IMR-90 (cell line): Measurements from ENCODE around the gene EFNA5. TPM values are rescaled to one million over a fixed set of nuclear protein-coding genes. Genes with fewer than 3 reads are reported as not detected.

ENCODE experiments used
- ATAC-seq: fragments of 200-7000 bp; cut with Tn5 transposase; 2 replicates; pipeline ENCODE4 v1.9.1; 2020; ENCODE audit warnings: low read depth, mild to moderate bottlenecking, moderate library complexity
- BruUV-seq: library from RNA; stranded (reverse); fragments of 400-500 nt; replicated peaks from 2 replicates; lab custom pipeline; 2021; lab: Mats Ljungman, UMichigan
- CTCF ChIA-PET: fragments of 300-600 bp; formaldehyde crosslinking; extraction: SDS; loops from one replicate; lab custom pipeline; 2021; ENCODE audit warnings: antibody characterized with exemption; lab: Yijun Ruan, JAX
- POLR2A ChIA-PET: fragments of 300-600 bp; sonication (Branson Sonifier 250); formaldehyde crosslinking; loops from one replicate; lab custom pipeline; 2022; ENCODE audit warnings: antibody characterized with exemption; ENCODE audit not compliant: unreplicated experiment; lab: Charles Lee
- DNase-seq: peaks from one replicate; pipeline ENCODE4 v3.0.0; 2013
- H2AFZ ChIP-seq: replicated peaks from 2 replicates; pipeline ENCODE3; 2013; ENCODE audit warnings: low read length, mild to moderate bottlenecking; ENCODE audit not compliant: poor library complexity
- H2AK5ac ChIP-seq: 2 replicates; pipeline ENCODE4 v1.6.1; 2013; ENCODE audit warnings: low read depth, low read length, inconsistent platforms
- H2AK9ac ChIP-seq: replicated peaks from 2 replicates; pipeline ENCODE3; 2013; ENCODE audit warnings: mild to moderate bottlenecking, low read depth, low read length, moderate library complexity; ENCODE audit not compliant: poor library complexity
- H2BK120ac ChIP-seq: 2 replicates; pipeline ENCODE4 v1.6.1; 2013; ENCODE audit warnings: low read depth, low read length, inconsistent platforms
- H2BK15ac ChIP-seq: 3 replicates; pipeline ENCODE4 v1.6.1; 2013; ENCODE audit warnings: low read depth, low read length, inconsistent platforms
- H2BK20ac ChIP-seq: 2 replicates; pipeline ENCODE4 v1.6.1; 2013; ENCODE audit warnings: low read depth, mild to moderate bottlenecking, inconsistent platforms, low read length, moderate library complexity
- H2BK5ac ChIP-seq: 2 replicates; pipeline ENCODE4 v1.6.1; 2013; ENCODE audit warnings: mild to moderate bottlenecking, low read depth, low read length, inconsistent platforms; ENCODE audit not compliant: poor library complexity, severe bottlenecking
- H3K14ac ChIP-seq: replicated peaks from 2 replicates; pipeline ENCODE4 v1.6.1; 2013; ENCODE audit warnings: low read depth, low read length, inconsistent platforms
- H3K18ac ChIP-seq: 2 replicates; pipeline ENCODE4 v1.6.1; 2013; ENCODE audit warnings: low read depth, low read length, control low read depth
- H3K23ac ChIP-seq: 2 replicates; pipeline ENCODE4 v1.6.1; 2013; ENCODE audit warnings: low read depth, low read length, inconsistent platforms
- H3K27ac ChIP-seq: 2 replicates; pipeline ENCODE4 v1.5.1; 2013; ENCODE audit warnings: mild to moderate bottlenecking, control low read depth, low read length; ENCODE audit not compliant: insufficient read depth
- H3K27me3 ChIP-seq: 2 replicates; pipeline ENCODE4 v1.6.1; 2013; ENCODE audit warnings: low read length; ENCODE audit not compliant: control insufficient read depth, insufficient read depth
- H3K36me3 ChIP-seq: 2 replicates; pipeline ENCODE4 v1.6.1; 2013; ENCODE audit warnings: low read length, mixed read lengths; ENCODE audit not compliant: control insufficient read depth, insufficient read depth
- H3K4ac ChIP-seq: 2 replicates; pipeline ENCODE4 v1.6.1; 2013; ENCODE audit warnings: low read depth, low read length, inconsistent platforms
- H3K4me1 ChIP-seq: 2 replicates; pipeline ENCODE4 v1.6.1; 2013; ENCODE audit warnings: low read length, mixed read lengths; ENCODE audit not compliant: control insufficient read depth, insufficient read depth
- H3K4me2 ChIP-seq: 2 replicates; pipeline ENCODE4 v1.6.1; 2013; ENCODE audit warnings: low read depth, mild to moderate bottlenecking, control low read depth, low read length, moderate library complexity
- H3K4me3 ChIP-seq: 2 replicates; pipeline ENCODE4 v1.5.1; 2013; ENCODE audit warnings: low read depth, mild to moderate bottlenecking, control low read depth, low read length, moderate library complexity; ENCODE audit not compliant: insufficient read depth
- H3K56ac ChIP-seq: 2 replicates; pipeline ENCODE4 v1.6.1; 2013; ENCODE audit warnings: low read length, inconsistent platforms; ENCODE audit not compliant: insufficient read depth; ENCODE audit errors: extremely low read depth
- H3K79me1 ChIP-seq, 2 experiments: 2 replicates each; pipeline ENCODE4 v1.6.1; 2013; ENCODE audit warnings: low read length in 2 of 2, inconsistent platforms in 1 of 2, low read depth in 1 of 2
- H3K9ac ChIP-seq: 2 replicates; pipeline ENCODE4 v1.6.1; 2013; ENCODE audit warnings: low read depth, low read length, control low read depth
- H3K9me1 ChIP-seq: 2 replicates; pipeline ENCODE4 v1.6.1; 2013; ENCODE audit warnings: low read length, inconsistent platforms; ENCODE audit not compliant: insufficient read depth
- H3K9me3 ChIP-seq: 2 replicates; pipeline ENCODE4 v1.6.1; 2013; ENCODE audit warnings: low read length; ENCODE audit not compliant: control insufficient read depth, insufficient read depth
- H4K20me1 ChIP-seq: 2 replicates; pipeline ENCODE4 v1.6.1; 2013; ENCODE audit warnings: low read length, inconsistent platforms; ENCODE audit not compliant: insufficient read depth
- H4K5ac ChIP-seq: 2 replicates; pipeline ENCODE4 v1.6.1; 2013; ENCODE audit warnings: mild to moderate bottlenecking, low read depth, low read length, control low read depth
- H4K8ac ChIP-seq, 2 experiments: 2 replicates each; pipeline ENCODE4 v1.6.1; 2013; ENCODE audit warnings: low read depth in 2 of 2, low read length in 2 of 2, control low read depth in 1 of 2, inconsistent platforms in 1 of 2
- H4K91ac ChIP-seq: 2 replicates; pipeline ENCODE4 v1.6.1; 2013; ENCODE audit warnings: low read depth, low read length, inconsistent platforms; ENCODE audit not compliant: insufficient read depth
- MAZ ChIP-seq: IDR thresholded peaks from 2 replicates; pipeline ENCODE4 v1.6.1; 2012; ENCODE audit warnings: low read depth, mild to moderate bottlenecking, low read length, improper control_type of control experiment, moderate library complexity, borderline replicate concordance
- MXI1 ChIP-seq: IDR thresholded peaks from 2 replicates; pipeline ENCODE4 v1.6.1; 2012; ENCODE audit warnings: low read depth, mild to moderate bottlenecking, low read length, moderate library complexity, borderline replicate concordance
- POLR2A ChIP-seq: IDR thresholded peaks from 2 replicates; pipeline ENCODE4 v1.6.1; 2012; ENCODE audit warnings: mild to moderate bottlenecking, low read depth, low read length
- RAD21 ChIP-seq: IDR thresholded peaks from 2 replicates; pipeline ENCODE4 v1.6.1; 2012; ENCODE audit warnings: low read length, improper control_type of control experiment
- WGBS, 2 experiments: methylation state at CpG; one replicate each; pipeline versions ENCODE4 v1.1.5 to v1.1.7; 2013; ENCODE audit warnings: missing lambda C conversion rate in 2 of 2; ENCODE audit not compliant: insufficient read length in 1 of 2; ENCODE audit errors: extremely low coverage in 2 of 2; 5-methylcytosine and 5-hydroxymethylcytosine counted together
- dilution Hi-C: fragments of 300-500 bp; cut with HindIII; formaldehyde crosslinking; loops from one replicate; pipeline ENCODE4 v1.14.3; 2018; ENCODE audit warnings: low sequenced_read_pairs; ENCODE audit not compliant: unreplicated experiment
- in situ Hi-C: fragments of 300-500 bp; cut with MboI; formaldehyde crosslinking; loops from 3 replicates; pipeline ENCODE4 v1.14.3; 2019; ENCODE audit warnings: low sequenced_read_pairs, inconsistent platforms, mixed read lengths
- intact Hi-C: fragments of 100-400 bp; cut with micrococcal nuclease; formaldehyde crosslinking; loops from 2 replicates; pipeline ENCODE4 v1.10.0; 2022
- polyA plus RNA-seq, 3 experiments: library from polyadenylated mRNA; depleted of rRNA; stranded (reverse); fragments of >200 nt; gene quantifications; 2 replicates each; pipeline ENCODE4 v1.2.3, GENCODE V29; 2012; ENCODE audit warnings: low replicate concordance in 1 of 3
- total RNA-seq: library from RNA; depleted of rRNA; stranded (reverse); fragments of >200 nt; gene quantifications from 2 replicates; pipeline ENCODE4 v1.2.3, GENCODE V29; 2012

EFNA5 gene
- total and polyA plus RNA-seq, 2 of the 4 experiments (the other 2 are of a cell fraction): 1.5 to 1.6 TPM

- H2BK20ac ChIP-seq: no peak overlapping the region
- H3K4me1 ChIP-seq: peaks cover 8% of the 10 kb centered on the region
- H4K91ac ChIP-seq: no peak overlapping the region
- no peaks in the 10 kb centered on the region for H4K20me1 ChIP-seq
- ChIA-PET CTCF (no interaction called here), POLR2A (no interaction called here)
- H3K27ac ChIP-seq: no peak overlapping the region
- H3K56ac ChIP-seq: no peak overlapping the region
- no peak overlapping the region for H2AK9ac ChIP-seq
- TF ChIP-seq POLR2A (no peak), MXI1 (no peak), RAD21 (no peak), MAZ (no peak)
- H3K18ac ChIP-seq: no peak overlapping the region
- no peak overlapping the region for H3K4me3 ChIP-seq
- no peak overlapping the region for H3K14ac ChIP-seq
- no peak overlapping the region for H3K23ac ChIP-seq
- in situ Hi-C loops (no loop called here), intact Hi-C loops (no loop called here), dilution Hi-C loops (no loop called here)
- ATAC-seq: no peak
- no peak overlapping the region for H2BK5ac ChIP-seq
- no peak overlapping the region for H2BK120ac ChIP-seq
- no peak overlapping the region for H4K5ac ChIP-seq
- H3K36me3 ChIP-seq: no peaks in the 10 kb centered on the region
- H3K4ac ChIP-seq: no peak overlapping the region
- H2BK15ac ChIP-seq: no peak overlapping the region
- H2AFZ ChIP-seq: no peak overlapping the region
- H3K27me3 ChIP-seq: no peaks in the 10 kb centered on the region
- no peaks in the 10 kb centered on the region for H3K9me3 ChIP-seq
- H3K4me2 ChIP-seq: no peak overlapping the region
- 0 out of 4 replicates have a peak, but pooled peaks cover 0 to 4% of the 10 kb centered on the region in 2 experiments for H3K79me1 ChIP-seq
- no CpG with 5 or more reads among the region's 3 CpGs for WGBS, 2 experiments
- H3K9ac ChIP-seq: no peak overlapping the region
- no peak overlapping the region for H4K8ac ChIP-seq
- DNase-seq: no peak
- peaks cover 4% of the 10 kb centered on the region; the same call in 1 of the 2 replicates for H3K9me1 ChIP-seq
- BruUV-seq: no TSS peak
- H2AK5ac ChIP-seq: no peak overlapping the region
These were observed 220.2 kb downstream of the EFNA5 start for GRCh38 chr5:107450531-107450930.
